ENCODE data around the gene ATXN7L1.
"Not testable (repeated sequence)": the region's sequence is repeated elsewhere in the genome, so short reads cannot be mapped to it uniquely, and the experiment has no call there.

ATXN7L1 gene

GRCh38 chr7:105602325-105603305 is 273.8 kb downstream of the ATXN7L1 start:
- Mint-ChIP-seq H3K4me3 (no peak overlapping the region), H3K27me3 (ENCODE audit: low read depth) (peaks cover 11% of the 10 kb centered on the region), H3K27ac (no peak overlapping the region), H3K4me1 (ENCODE audit: low read depth) (no peaks in the 10 kb centered on the region), H3K9me3 (no peaks in the 10 kb centered on the region), H3K36me3 (ENCODE audit: low read depth) (no peaks in the 10 kb centered on the region)

- Mint-ChIP-seq H3K9me3 (no peaks in the 10 kb centered on the region), H3K27ac (no peak overlapping the region), H3K27me3 (ENCODE audit: low read depth) (peaks cover 21% of the 10 kb centered on the region), H3K4me1 (ENCODE audit: low read depth) (no peaks in the 10 kb centered on the region), H3K36me3 (ENCODE audit: low read depth) (no peaks in the 10 kb centered on the region), H3K4me3 (no peak overlapping the region)
Observed at GRCh38 chr7:105600720-105601550, 275.5 kb downstream of the ATXN7L1 start.

GRCh38 chr7:105599551-105599950 is 276.8 kb downstream of the ATXN7L1 start:
- H3K27me3 Mint-ChIP-seq (ENCODE audit: low read depth): peaks cover 25% of the 10 kb centered on the region
- H3K4me3 Mint-ChIP-seq: no peak overlapping the region
- no peaks in the 10 kb centered on the region for H3K36me3 Mint-ChIP-seq (ENCODE audit: low read depth)

GRCh38 chr7:105599080-105599479 is 277.3 kb downstream of the ATXN7L1 start:
- not testable (repeated sequence) for H3K4me3 Mint-ChIP-seq; H3K4me1 Mint-ChIP-seq (ENCODE audit: low read depth); H3K27ac Mint-ChIP-seq; H3K9me3 Mint-ChIP-seq; H3K36me3 Mint-ChIP-seq (ENCODE audit: low read depth)
- peaks cover 25% of the 10 kb centered on the region for H3K27me3 Mint-ChIP-seq (ENCODE audit: low read depth)

More at GRCh38 chr7:105599551-105599950, 276.8 kb downstream of the ATXN7L1 start:
- Mint-ChIP-seq H3K9me3 (no peaks in the 10 kb centered on the region), H3K4me1 (ENCODE audit: low read depth) (no peaks in the 10 kb centered on the region), H3K27ac (no peak overlapping the region)

GRCh38 chr7:105596866-105597265 is 279.5 kb downstream of the ATXN7L1 start:
- Mint-ChIP-seq H3K27me3 (ENCODE audit: low read depth) (peaks cover 18% of the 10 kb centered on the region), H3K27ac (no peak overlapping the region), H3K36me3 (ENCODE audit: low read depth) (no peaks in the 10 kb centered on the region), H3K9me3 (no peaks in the 10 kb centered on the region), H3K4me3 (no peak overlapping the region), H3K4me1 (ENCODE audit: low read depth) (no peaks in the 10 kb centered on the region)

GRCh38 chr7:105594034-105594433 is 282.4 kb downstream of the ATXN7L1 start:
- Mint-ChIP-seq H3K27me3 (ENCODE audit: low read depth) (peaks cover 17% of the 10 kb centered on the region), H3K9me3 (no peaks in the 10 kb centered on the region), H3K4me3 (no peak overlapping the region), H3K36me3 (ENCODE audit: low read depth) (no peaks in the 10 kb centered on the region), H3K4me1 (ENCODE audit: low read depth) (peaks cover 3% of the 10 kb centered on the region), H3K27ac (no peak overlapping the region)

- Mint-ChIP-seq H3K4me3 (no peak overlapping the region), H3K27ac (no peak overlapping the region), H3K9me3 (no peaks in the 10 kb centered on the region), H3K27me3 (ENCODE audit: low read depth) (peaks cover 8% of the 10 kb centered on the region), H3K36me3 (ENCODE audit: low read depth) (no peaks in the 10 kb centered on the region), H3K4me1 (ENCODE audit: low read depth) (peaks cover 6% of the 10 kb centered on the region)
Observed at GRCh38 chr7:105591522-105591921, 284.9 kb downstream of the ATXN7L1 start.

GRCh38 chr7:105590793-105591192 is 285.6 kb downstream of the ATXN7L1 start:
- Mint-ChIP-seq H3K36me3 (ENCODE audit: low read depth) (no peaks in the 10 kb centered on the region), H3K4me3 (no peak overlapping the region), H3K27ac (no peak overlapping the region)

GRCh38 chr7:105589356-105590077 is 286.9 kb downstream of the ATXN7L1 start:
- Mint-ChIP-seq H3K27me3 (ENCODE audit: low read depth) (peaks cover 3% of the 10 kb centered on the region), H3K9me3 (peaks cover 2% of the 10 kb centered on the region), H3K4me1 (ENCODE audit: low read depth) (peaks cover 10% of the 10 kb centered on the region), H3K36me3 (ENCODE audit: low read depth) (no peaks in the 10 kb centered on the region), H3K4me3 (no peak overlapping the region), H3K27ac (no peak overlapping the region)

More at GRCh38 chr7:105590793-105591192, 285.6 kb downstream of the ATXN7L1 start:
- no peaks in the 10 kb centered on the region for H3K9me3 Mint-ChIP-seq
- peaks cover 10% of the 10 kb centered on the region for H3K4me1 Mint-ChIP-seq (ENCODE audit: low read depth)
- H3K27me3 Mint-ChIP-seq (ENCODE audit: low read depth): peaks cover 7% of the 10 kb centered on the region

GRCh38 chr7:105587909-105588635 is 288.3 kb downstream of the ATXN7L1 start:
- H3K9me3 Mint-ChIP-seq: peaks cover 11% of the 10 kb centered on the region

GRCh38 chr7:105585850-105586500 is 290.4 kb downstream of the ATXN7L1 start:
- peaks cover 11% of the 10 kb centered on the region for H3K9me3 Mint-ChIP-seq
- peaks cover 15% of the 10 kb centered on the region for H3K4me1 Mint-ChIP-seq (ENCODE audit: low read depth)
- H3K4me3 Mint-ChIP-seq: no peak overlapping the region
- H3K36me3 Mint-ChIP-seq (ENCODE audit: low read depth): no peaks in the 10 kb centered on the region
- H3K27me3 Mint-ChIP-seq (ENCODE audit: low read depth): no peaks in the 10 kb centered on the region
- H3K27ac Mint-ChIP-seq: peak overlapping the region; percentile 43

More at GRCh38 chr7:105587909-105588635, 288.3 kb downstream of the ATXN7L1 start:
- Mint-ChIP-seq H3K36me3 (ENCODE audit: low read depth) (no peaks in the 10 kb centered on the region), H3K27me3 (ENCODE audit: low read depth) (no peaks in the 10 kb centered on the region), H3K27ac (no peak overlapping the region), H3K4me3 (no peak overlapping the region), H3K4me1 (ENCODE audit: low read depth) (peaks cover 10% of the 10 kb centered on the region)

- Mint-ChIP-seq H3K27me3 (ENCODE audit: low read depth) (no peaks in the 10 kb centered on the region), H3K9me3 (peaks cover 11% of the 10 kb centered on the region), H3K4me3 (no peak overlapping the region), H3K4me1 (ENCODE audit: low read depth) (peaks cover 13% of the 10 kb centered on the region), H3K27ac (no peak overlapping the region), H3K36me3 (ENCODE audit: low read depth) (no peaks in the 10 kb centered on the region)
Observed at GRCh38 chr7:105584165-105584564, 292.2 kb downstream of the ATXN7L1 start.

GRCh38 chr7:105583061-105583460 is 293.3 kb downstream of the ATXN7L1 start:
- H3K4me1 Mint-ChIP-seq (ENCODE audit: low read depth): peaks cover 11% of the 10 kb centered on the region
- no peak overlapping the region for H3K27ac Mint-ChIP-seq
- no peak overlapping the region for H3K4me3 Mint-ChIP-seq
- H3K36me3 Mint-ChIP-seq (ENCODE audit: low read depth): no peaks in the 10 kb centered on the region
- H3K27me3 Mint-ChIP-seq (ENCODE audit: low read depth): no peaks in the 10 kb centered on the region
- peaks cover 11% of the 10 kb centered on the region for H3K9me3 Mint-ChIP-seq
